HG03469 (cell line): Measurements from ENCODE around the gene MAMLD1.
"Not testable (repeated sequence)": the region's sequence is repeated elsewhere in the genome, so short reads cannot be mapped to it uniquely, and the experiment has no call there.

Experiments used
- ATAC-seq: cut with Tn5 transposase; IDR thresholded peaks from one replicate; pipeline ENCODE4 v1.9.1; 2021; ENCODE audit warnings: mild to moderate bottlenecking, moderate library complexity, moderate number of reproducible peaks; ENCODE audit not compliant: unreplicated experiment

The MAMLD1 gene, protein sequence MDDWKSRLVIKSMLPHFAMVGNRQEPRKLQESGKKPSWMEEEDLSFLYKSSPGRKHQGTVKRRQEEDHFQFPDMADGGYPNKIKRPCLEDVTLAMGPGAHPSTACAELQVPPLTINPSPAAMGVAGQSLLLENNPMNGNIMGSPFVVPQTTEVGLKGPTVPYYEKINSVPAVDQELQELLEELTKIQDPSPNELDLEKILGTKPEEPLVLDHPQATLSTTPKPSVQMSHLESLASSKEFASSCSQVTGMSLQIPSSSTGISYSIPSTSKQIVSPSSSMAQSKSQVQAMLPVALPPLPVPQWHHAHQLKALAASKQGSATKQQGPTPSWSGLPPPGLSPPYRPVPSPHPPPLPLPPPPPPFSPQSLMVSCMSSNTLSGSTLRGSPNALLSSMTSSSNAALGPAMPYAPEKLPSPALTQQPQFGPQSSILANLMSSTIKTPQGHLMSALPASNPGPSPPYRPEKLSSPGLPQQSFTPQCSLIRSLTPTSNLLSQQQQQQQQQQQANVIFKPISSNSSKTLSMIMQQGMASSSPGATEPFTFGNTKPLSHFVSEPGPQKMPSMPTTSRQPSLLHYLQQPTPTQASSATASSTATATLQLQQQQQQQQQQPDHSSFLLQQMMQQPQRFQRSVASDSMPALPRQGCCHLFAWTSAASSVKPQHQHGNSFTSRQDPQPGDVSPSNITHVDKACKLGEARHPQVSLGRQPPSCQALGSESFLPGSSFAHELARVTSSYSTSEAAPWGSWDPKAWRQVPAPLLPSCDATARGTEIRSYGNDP

DNA sequence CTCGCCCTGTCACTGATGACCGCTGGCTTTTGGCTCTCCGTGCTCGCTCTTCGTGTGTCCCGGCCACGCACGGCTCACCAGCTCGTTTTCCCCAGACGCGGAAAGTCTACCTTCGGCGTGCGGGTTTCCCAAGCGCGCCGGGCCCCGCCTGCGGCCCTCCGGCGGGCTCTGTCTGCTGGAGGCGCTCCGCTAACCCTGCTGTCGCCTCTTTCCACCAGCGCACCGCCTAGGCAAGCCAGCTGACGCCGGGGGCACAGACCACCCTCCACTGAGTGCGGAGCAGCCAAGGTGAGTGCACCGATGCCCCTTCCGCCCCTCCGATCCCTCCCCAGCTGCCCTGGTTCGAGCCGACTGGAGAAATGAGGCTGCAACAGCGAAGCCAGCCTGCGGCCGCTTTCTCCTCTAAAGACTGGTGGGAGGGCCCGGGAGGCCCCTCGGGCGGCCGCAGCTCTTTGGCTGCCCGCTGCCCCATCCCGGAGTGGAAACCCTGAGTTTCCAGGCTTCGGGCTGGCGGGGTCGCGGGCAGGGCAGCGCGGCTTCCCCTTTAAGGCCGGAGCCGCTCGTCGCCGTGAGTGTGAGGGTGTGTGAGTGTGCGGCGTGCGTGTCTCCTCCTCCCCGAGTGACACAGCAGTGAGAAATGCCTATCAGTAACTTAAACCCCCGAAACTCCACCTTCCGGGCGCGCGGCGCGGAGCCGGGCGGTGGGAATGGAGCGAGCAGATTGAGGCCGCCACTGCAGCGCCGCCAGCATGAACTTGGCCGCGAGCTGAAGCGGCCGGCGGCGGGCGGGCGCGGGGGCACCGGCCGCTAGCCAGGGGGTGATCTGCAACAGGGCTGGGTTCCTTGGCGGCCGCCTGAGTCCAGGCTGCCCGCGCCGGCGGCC, at the start of gene MAMLD1:
Gene MAMLD1 (plus strand): TSS at position 719 of the 883 bp plus-strand sequence. CDS start 82,200 bp downstream, outside the sequence.
- ATAC-seq, result no peak

DNA sequence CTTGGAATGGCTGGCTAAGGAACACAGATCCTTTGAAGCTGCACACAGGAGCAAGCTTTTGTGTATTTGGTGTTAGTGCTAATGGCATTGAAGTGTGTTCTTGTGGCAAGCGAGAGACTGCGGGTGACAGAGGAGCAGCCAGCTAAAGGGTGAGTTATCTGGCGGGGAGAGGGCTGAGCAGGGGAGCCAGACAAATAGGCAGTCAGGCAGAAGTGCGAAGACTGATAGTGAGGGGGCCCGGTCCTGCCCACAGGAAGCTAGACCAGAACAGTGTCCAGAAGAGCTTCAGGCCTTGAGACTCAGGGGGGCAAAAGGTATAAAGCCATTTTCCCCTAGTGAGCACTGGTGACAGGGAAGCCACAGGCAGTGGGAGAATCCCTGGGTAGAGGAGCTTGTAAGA, 49.6 kb upstream of the MAMLD1 start:
- no peak for ATAC-seq

DNA sequence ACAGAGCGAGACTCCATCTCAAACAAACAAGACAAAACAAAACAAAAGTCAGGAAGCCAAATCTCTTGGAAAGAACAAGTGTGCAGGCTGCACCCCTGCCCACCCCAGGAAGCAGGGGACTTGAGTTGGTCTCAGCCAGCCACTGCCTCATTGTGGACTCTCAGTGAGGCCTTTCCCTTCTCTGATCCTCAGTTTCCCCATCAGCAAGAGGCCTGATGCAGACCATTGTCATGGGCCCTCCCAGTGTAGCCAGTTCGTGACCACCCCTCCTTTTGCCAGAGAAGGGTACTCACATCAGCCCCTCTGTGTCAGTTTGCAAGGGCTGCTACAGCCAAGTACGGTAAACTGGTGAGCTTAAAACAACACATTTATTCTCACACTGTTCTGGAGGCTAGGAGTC, 48.9 kb upstream of the MAMLD1 start:
- no peak for ATAC-seq

DNA sequence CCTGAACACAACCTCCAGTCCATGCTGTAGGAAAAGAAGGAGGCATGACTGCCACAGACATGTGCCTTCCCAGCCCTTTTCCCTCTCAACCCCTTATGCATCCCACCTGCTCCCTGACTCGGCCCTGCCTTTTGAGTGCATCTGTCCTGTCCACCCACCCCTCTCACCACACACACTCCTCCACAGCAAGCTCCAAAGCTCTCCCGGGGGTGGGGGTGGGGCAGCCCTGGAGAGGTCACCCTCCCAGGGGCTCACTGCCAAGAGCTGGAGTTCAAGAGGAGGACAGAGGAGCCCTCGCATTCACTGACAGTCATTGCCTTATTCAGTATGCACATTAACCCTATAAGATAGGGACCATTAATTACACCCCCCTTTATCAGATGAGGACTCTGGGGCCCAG, 46.6 kb upstream of the MAMLD1 start:
- ATAC-seq, result no peak

DNA sequence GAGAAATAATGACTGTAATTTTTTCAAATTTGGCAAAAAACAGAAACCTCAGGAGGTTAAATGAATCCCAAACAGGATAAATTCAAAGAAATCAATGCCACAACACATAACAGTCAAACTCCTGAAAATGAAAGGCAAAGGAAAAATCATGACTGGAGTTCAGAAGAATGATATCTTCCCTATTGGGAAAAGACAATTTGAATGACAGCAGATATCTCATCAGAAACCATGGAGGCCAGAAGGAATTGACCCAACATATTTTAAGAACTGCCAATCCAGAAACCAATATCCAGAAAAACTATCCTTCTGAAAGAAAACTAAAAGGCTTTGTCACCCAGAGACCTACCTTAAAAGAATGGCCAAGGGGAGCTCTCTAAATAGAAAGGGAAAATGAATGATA, 40.1 kb upstream of the MAMLD1 start:
- ATAC-seq, result no peak

DNA sequence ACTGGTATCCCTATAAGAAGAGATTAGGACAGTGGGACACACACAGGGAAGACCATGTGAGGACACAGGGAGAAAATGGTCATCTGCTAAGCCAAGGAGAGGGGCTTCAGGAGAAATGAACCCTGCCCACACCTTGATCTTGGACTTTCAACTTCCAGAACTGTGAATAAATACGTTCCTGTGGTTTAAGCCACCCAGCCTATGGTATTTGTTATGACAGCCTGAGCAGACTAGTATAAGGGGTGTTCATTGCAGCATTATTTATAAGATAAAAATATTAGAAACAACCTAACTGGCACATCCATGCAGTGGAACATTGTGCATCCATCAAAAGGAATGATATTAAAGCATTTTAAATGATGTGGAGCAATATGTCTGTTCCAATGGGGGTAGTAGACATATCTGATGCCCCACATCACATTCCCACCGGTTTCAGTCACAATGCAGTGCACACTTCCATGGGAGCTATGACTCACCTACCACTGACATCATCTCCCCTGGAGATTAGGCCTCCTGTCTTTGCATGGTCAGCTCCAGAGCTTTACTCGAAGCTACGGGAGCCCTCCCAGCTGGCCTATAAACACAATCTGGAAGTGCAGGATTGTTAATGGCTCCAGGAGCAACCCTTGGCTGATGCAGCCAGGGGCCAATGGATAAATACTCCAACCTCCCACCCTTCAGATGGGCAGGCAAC, 38.9 kb upstream of the MAMLD1 start:
- no peak for ATAC-seq

DNA sequence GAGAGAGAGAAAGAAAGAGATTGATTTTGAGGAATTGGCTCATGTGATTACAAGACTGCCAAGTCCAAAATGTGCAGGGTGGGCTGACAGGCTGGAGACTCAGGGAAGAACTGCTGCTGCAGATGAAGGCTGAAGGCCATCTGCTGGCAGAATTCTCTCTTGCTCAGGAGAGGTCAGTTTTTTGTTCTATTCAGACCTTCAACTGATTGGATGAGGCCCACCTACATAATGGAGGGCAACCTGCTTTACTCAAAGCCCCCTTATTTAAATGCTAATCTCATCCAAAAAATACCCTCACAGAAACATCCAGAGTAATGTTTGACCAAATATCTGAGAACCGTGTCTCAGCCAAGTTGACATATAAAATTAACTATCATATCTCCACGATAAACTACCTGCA, 38.2 kb upstream of the MAMLD1 start:
- ATAC-seq, result no peak

DNA sequence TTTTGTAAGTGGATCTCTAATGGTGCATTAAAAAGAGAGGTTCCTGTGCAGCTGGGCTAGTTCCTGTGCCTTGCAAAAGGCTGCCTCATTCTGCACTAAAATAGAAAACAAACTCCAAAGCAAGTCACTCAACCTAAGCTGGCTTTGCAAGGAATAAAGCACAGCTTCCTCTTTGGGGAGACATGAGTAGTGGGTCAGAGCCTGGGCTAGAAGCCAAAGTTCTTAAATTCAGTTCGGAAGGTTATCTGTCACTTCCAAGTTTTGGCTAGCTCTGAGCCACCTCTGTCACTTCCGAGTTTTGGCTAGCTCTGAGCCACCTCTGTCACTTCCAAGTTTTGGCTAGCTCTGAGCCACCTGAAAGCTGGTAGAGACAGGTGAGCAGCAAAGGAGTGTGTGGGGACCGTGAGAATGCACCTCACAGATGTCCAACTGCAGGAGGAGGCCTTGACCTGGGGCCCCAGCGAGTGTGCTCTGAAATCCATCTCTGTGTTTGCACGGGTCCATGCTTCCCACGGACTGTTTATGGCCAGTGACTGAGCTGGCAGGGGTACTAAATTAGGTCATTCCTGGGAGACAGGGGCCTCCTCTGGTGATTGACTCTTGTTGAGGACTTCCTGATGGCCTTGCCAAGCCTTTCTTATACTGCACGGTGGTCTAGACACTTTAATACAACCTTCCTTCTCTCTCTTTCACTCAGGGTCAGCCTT, 36.4 kb upstream of the MAMLD1 start:
- no peak for ATAC-seq

DNA sequence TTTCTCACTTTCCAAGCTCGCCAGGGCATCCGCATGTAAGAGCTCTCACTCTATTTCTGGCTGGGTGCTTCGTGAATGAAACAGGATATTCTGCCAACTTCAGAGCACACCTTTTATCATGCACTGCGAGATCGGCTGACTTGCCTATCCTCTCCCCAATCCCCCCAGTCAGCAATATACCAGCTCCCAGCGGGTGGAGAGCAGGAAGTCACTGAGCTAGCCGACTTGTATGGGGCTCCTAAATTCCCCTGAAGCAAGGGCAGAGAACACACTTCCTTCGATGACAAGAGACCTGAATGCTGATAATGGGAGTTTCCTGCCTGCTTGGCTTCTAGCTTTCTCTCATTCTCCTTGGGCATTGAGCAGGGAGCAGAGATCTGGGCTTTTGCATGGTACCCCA, 33.8 kb upstream of the MAMLD1 start:
- ATAC-seq, result no peak

DNA sequence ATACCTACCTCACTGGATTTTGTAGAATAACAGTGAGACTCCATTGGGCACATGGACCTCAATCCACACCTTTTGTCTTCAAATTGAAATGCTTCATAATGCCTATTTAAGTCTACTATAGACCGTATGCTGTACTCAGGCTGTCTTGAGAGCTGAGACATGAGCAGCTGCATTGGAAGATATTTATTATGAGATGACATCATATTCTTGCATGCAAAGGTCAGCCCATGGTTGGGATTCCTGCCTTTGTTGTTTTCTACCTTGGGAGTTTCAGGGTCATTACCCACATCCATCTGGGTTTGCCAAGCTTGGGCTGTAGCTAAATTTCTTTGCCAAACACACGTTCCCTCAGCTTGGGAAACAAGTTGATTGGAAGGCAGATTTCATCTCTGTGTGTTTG, 33.2 kb upstream of the MAMLD1 start:
- no peak for ATAC-seq

DNA sequence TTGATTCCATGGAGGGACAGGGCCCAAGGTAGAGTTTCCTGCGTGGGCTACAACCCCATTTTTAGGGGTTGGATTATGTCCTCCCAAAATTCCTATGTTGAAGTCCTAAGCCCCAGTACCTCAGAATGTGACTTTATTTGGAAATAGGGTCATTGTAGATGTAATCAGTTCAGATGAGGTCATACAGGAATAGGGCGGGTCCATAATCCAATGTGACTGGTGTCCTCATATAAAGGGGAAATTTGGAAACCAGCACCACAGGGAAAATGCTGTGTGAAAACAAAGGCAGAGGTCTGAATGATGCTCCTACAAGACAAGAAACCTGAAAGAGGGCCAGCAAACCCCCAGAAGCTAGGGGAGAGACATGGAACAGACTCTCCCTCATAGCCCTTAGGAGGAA, 31.1 kb upstream of the MAMLD1 start:
- ATAC-seq, result no peak

DNA sequence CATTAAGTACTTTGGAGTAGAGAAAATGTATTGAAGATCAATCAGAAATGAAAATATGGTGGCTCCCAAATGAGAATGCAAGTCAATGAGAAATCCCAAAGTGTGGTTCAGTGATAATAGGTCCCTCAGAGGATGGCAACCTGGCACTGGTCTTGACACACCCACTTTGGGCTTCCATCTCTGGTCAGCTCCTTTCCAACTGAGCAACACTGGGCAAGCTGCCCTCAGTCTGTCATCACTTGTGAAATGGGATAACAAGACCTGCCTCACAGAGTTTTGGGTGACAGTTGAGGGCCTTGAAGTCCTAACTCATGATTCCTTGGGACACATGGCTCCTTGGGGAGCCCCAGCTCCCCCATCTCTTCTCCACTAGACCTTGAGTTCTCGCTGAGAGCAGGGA, 29.0 kb upstream of the MAMLD1 start:
- ATAC-seq, result no peak

DNA sequence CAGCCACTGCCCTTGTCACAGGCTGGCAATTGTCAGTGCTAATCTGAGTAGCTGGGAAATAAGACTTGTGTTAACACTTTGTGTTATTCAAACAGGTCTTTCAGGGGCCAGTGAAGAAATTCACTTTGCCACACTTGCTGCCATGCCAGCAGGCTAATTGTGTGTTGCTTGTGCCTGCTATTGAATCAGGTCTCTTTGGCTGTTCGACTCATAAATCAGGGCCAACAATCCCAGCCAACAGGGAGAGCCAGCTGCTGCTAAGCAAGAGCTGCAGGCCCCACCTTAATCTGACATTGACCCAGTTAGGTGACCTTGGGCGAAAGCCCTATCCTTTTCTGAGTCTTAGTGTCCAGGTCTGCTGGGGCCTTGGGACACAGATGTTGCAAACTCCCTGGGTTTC, 28.1 kb upstream of the MAMLD1 start:
- ATAC-seq, result no peak

DNA sequence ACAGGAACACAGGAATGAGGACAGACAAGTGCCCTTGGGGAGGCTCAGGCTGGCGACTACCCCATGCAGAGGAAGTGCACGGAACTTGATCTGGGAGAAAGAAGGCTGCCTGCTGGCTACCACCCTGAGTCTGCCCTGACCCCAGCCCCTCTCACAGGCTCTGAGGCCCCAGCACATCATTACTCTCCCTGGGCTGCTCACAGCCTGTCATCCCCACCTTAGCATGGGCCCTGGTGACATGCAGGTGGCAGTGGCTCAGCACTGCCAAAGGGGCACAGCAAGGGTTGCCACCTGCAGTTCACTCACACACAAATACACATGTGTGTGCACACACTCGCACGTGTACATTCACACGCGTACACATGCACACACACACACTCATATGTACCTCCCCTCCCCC, 26.1 kb upstream of the MAMLD1 start:
- ATAC-seq, result no peak

DNA sequence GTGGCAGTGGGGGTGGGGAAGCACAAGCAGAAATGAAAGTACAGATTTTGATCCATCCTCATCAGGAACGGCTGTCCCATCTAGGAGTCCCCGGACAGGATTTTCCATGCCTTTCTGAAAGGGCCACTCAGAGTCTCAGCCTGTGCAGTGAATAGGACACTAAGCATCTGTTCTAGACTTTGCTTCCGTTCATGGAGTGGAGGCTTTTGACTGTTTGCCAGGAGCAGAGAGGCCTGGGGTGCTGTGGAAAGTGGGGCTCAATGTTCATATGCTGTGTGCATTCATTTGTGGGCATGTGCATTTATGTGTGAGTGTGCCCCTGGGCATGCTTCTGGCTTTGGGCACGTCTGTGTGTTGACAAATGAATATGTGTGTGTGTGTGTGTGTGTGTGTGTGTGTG, 25.6 kb upstream of the MAMLD1 start:
- no peak for ATAC-seq

DNA sequence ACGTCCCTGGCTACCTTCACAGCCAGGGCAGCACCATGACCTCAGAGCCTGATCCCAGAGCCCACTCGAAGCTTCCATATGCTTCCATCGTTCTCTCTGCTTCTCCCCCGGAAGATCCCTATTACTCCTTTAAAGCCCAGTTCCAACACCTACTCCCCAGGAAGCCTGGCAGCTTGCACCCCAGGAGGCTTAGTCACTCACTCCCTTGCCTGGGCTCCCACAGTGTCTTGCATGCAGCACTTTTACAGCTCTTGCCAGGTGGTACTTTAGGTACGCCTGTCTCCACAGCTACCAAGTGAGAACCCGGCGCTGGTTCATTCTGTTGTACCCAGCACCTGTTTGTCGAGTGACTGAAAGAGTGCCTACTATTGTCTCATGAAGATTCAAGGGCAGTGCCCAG, 24.5 kb upstream of the MAMLD1 start:
- no peak for ATAC-seq

DNA sequence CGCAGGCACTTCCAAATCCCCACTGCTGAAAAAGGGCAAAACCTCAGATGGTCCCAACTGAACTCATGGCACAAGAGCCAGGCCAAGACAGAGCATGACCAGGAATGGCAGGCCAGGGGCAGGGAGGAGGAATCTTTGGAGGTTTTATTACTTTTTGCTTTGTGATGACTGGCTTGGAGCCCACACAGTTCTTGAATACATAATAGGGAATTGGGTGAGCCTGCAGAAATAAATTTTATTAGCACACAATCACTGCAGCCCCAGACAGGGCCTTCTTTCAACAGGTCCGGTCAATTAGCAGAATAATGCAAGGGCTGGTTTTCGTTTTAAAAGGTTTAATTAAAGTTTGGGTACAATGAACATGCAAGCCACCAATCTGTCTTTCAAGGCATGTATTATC, 23.4 kb upstream of the MAMLD1 start:
- ATAC-seq, result no peak

DNA sequence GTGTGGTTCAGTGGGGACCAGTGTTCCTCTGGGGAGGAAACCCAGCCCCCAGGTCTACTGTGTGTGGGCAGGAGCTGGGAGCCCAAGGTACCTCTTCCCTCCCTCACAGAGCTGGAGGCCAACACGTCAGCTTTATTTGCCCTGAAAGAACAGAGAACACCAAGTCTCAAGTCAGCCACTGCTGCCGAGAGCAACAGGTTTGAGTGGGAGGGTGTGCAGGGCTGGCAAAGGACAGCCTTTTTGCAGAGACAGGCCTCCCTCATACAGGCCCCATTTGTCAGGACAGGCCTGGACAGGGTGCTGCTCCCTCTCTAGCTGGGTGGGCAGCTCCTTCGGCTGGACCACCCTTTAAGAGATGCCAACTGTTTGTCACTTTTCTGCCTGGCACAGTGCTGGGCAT, 22.8 kb upstream of the MAMLD1 start:
- ATAC-seq, result not testable (repeated sequence)

DNA sequence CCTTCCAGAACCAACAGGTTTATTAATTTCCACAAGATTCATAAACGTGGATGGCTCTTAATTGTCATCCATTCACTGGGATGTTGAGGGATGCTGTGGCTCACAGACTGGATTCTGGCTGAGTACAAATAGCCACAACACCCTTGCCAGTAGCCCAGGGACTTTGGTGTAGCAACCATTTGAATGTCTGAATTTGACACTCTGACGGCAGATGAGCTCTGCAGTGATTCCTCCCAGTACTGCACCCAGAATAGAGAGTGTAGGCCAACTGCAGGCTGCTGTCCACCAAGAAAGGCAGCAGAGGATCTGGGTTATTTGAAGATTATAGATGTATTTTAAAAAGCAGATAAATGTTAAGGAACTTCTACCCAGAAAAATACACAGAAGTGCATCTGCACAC, 15.6 kb upstream of the MAMLD1 start:
- no peak for ATAC-seq

DNA sequence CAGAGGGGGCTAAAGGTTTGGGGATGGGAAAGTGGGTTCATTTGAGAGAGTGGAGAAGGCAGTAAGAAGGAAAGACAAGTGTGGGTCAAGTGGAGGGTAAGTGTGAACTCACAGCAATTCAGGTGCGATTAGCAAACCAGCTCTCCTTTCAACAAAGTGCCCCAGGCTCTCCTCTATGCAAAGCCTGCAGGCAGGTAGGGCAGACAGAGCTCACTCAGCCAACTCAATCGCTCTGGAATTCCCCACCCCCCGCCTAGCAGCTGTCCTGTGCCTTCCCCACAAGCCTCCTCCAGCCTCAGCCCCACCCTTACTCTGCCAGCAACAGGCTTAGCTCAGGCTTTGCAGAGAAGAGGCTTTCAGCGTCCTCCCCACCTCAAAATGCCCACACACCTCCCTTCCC, 14.8 kb upstream of the MAMLD1 start:
- ATAC-seq, result no peak
